Stimulated activated CD8-positive, alpha-beta memory T cell treated with anti-CD3 and anti-CD28 coated beads, Interleukin-7, amount 100 ng/mL, for 24 hours (primary cell): ENCODE data around the gene RARRES1.

Experiments used
- DNase-seq: peaks from one replicate; pipeline ENCODE4 v3.0.0-alpha.2; 2020; ENCODE audit warnings: low read depth

The RARRES1 gene

GRCh38 chr3:158765518-158766205 is 33.4 kb upstream of the RARRES1 start:
- no peak for DNase-seq

- DNase-seq: no peak
These were observed 31.2 kb upstream of the RARRES1 start for GRCh38 chr3:158763421-158763820.

- DNase-seq: no peak
These were observed 30.4 kb upstream of the RARRES1 start for GRCh38 chr3:158762701-158763100.

- no peak for DNase-seq
These were observed 29.1 kb upstream of the RARRES1 start for GRCh38 chr3:158761350-158761749.

GRCh38 chr3:158755421-158755820 is 23.2 kb upstream of the RARRES1 start:
- no peak for DNase-seq

GRCh38 chr3:158753854-158754253 is 21.6 kb upstream of the RARRES1 start:
- no peak for DNase-seq

- DNase-seq: no peak
These were observed 19.1 kb upstream of the RARRES1 start for GRCh38 chr3:158751316-158751715.

- no peak for DNase-seq
These were observed 17.8 kb upstream of the RARRES1 start for GRCh38 chr3:158750016-158750415.

GRCh38 chr3:158749526-158749925 is 17.3 kb upstream of the RARRES1 start:
- DNase-seq: no peak

- no peak for DNase-seq
These were observed 16.1 kb upstream of the RARRES1 start for GRCh38 chr3:158748237-158748828.

GRCh38 chr3:158747417-158747816 is 15.2 kb upstream of the RARRES1 start:
- no peak for DNase-seq

GRCh38 chr3:158745551-158745950 is 13.3 kb upstream of the RARRES1 start:
- no peak for DNase-seq

GRCh38 chr3:158744567-158745288 is 12.5 kb upstream of the RARRES1 start:
- DNase-seq: no peak

- no peak for DNase-seq
These were observed 11.7 kb upstream of the RARRES1 start for GRCh38 chr3:158743664-158744566.

GRCh38 chr3:158742871-158743663 is 10.8 kb upstream of the RARRES1 start:
- no peak for DNase-seq

- no peak for DNase-seq
These were observed 7.4 kb upstream of the RARRES1 start for GRCh38 chr3:158739661-158740060.

GRCh38 chr3:158739078-158739477 is 6.8 kb upstream of the RARRES1 start:
- no peak for DNase-seq

GRCh38 chr3:158738653-158739052 is 6.4 kb upstream of the RARRES1 start:
- no peak for DNase-seq

- DNase-seq: no peak
These were observed 5.8 kb upstream of the RARRES1 start for GRCh38 chr3:158737976-158738615.

GRCh38 chr3:158737410-158737809 is 5.2 kb upstream of the RARRES1 start:
- DNase-seq: no peak
